ENCODE data around the gene ROPN1B.

Gene ROPN1B

DNA sequence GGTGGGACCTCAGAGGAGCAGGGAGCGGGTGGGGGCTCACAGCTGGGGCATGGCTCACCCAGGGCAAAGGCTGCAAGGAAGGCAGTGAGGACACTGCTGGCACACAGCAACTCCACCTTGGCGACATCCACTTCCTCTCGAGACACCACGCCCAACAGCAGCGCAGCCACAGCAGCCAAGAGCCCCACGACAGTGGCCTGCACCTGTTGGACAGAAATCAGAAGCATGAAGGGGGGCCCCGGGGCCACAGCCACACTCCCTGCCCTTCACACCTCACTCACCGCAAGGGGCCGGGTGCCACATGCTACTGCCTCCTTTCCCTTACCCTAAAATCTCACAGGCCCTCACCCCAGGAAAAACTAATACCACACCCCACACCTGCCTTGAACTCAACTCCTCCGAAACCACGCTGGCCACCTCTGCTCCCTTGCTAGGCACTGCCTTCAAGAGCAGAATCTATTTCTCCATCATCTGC, 57.3 kb downstream of the ROPN1B start:
- in situ Hi-C loops (cut with HindIII; ENCODE audit: low sequenced_read_pairs): no loop called here

DNA sequence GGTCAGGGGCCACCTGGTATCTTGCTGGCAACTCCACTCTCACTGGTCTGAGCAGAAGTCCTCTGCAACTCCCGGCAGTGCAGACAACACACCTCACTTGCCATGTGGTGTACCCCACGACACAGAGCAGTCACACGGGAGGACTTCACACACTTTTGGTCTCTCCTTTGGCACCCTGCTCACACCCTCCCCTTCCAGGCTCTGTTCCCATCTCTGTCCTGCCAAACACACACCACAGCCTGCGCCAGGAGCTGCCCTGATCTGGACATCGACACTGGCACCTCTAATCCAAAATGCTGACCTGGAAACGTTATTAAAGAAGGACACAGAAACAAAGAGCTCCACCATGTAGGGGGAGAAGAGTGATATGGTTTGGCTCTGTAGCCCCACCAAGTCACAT, 57.8 kb downstream of the ROPN1B start:
- in situ Hi-C loops (cut with HindIII; ENCODE audit: low sequenced_read_pairs): no loop called here

GRCh38 chr3:126028096-126028495, 59.1 kb downstream of the ROPN1B start:
- in situ Hi-C loops (cut with HindIII; ENCODE audit: low sequenced_read_pairs): no loop called here

DNA sequence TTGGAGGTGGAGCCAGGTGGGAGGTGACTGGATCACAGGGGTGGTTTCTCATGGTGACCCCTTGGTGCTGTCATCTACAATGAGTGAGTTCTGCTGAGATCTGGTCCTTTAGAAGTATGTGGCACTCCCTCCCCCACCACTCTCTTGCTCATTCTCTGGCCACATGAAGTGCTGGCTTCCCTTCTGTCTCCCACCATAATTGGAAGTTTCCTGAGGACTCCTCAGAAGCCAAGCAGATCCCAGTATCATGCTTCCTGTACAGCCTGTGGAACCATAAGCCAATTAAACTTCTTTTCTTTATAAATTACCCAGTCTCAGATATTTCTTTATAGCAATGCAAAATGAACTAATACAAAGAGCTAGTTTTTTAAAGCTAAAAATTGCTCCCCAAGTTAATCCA, 60.3 kb downstream of the ROPN1B start:
- in situ Hi-C loops (cut with HindIII; ENCODE audit: low sequenced_read_pairs): no loop called here

DNA sequence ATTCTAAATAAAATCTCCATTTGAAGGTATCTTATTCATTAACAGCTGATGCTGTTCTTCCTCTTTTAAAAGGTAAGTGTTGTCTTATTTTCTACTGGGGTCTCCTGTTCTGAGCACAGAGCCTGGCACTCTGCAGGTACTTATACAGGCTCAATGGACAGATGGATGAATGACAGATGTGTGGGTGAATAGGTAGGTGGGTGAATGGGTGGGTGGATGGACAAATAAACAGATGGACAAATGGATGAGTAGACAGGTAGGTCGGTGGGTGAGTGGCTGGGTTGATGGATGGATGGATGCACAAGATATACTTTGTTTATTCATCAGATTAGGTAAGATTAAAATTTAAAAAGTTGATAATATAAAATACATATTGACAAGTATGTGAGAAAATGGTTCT, 61.5 kb downstream of the ROPN1B start:
- in situ Hi-C loops (cut with HindIII; ENCODE audit: low sequenced_read_pairs): no loop called here

DNA sequence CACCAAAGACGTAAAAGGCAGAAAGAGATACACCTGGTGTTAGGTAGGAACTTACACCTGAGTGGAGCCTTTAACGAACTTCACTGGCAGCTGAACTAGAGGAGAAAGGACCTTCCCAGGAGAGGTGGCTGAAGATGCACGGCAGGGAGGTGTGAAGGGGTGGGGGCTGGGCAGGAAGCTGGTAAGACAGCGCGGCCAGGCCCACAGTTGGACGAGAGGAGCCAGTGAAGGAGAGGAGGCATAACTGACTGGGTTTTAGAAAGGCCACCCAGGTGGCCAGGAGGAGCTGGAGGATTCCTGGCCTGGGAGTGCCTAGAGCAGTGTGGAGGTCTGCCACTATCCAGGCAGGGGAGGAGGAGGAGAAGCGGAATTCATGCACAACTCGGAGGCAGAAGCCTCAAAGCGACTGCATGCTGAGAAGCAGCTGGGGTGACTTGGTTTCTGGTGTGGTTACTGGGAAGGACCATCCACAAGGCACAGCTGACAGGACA, 63.0 kb downstream of the ROPN1B start:
- in situ Hi-C loops (cut with HindIII; ENCODE audit: low sequenced_read_pairs): no loop called here

Data from endothelial cell of hepatic sinusoid (primary cell).